H1 (cell line): ENCODE results near the gene BTC.

ENCODE experiments used
- CBX8 ChIP-seq: fragments of 300-800, 300-1000 bp; sonication (generic); IDR thresholded peaks from 2 replicates; pipeline ENCODE4 v1.7.1; 2016; ENCODE audit warnings: low read depth, low read length, borderline replicate concordance
- CHD2 ChIP-seq: IDR thresholded peaks from 2 replicates; pipeline ENCODE4 v1.6.1; 2012; ENCODE audit warnings: low read length, improper control_type of control experiment
- EGR1 ChIP-seq: IDR thresholded peaks from 2 replicates; pipeline ENCODE4 v1.6.1; 2011; ENCODE audit warnings: low read depth, low read length, borderline replicate concordance
- EZH2 ChIP-seq: fragments of 200-600 bp; sonication (generic); IDR thresholded peaks from 2 replicates; pipeline ENCODE4 v1.7.1; 2012; ENCODE audit warnings: low read depth, mild to moderate bottlenecking, moderate library complexity, low read length, inconsistent platforms; ENCODE audit not compliant: severe bottlenecking
- JUND ChIP-seq: IDR thresholded peaks from 2 replicates; pipeline ENCODE4 v1.6.1; 2011; ENCODE audit warnings: mild to moderate bottlenecking, improper control_type of control experiment, low read length
- MAX ChIP-seq: IDR thresholded peaks from 2 replicates; pipeline ENCODE4 v1.6.1; 2012; ENCODE audit warnings: inconsistent platforms
- NRF1 ChIP-seq: IDR thresholded peaks from 2 replicates; pipeline ENCODE4 v1.6.1; 2011; ENCODE audit warnings: mild to moderate bottlenecking, low read depth, low read length, improper control_type of control experiment
- PHF8 ChIP-seq: fragments of 200-600 bp; sonication (generic); conservative IDR thresholded peaks from 2 replicates; pipeline ENCODE4 v1.7.1; 2012; ENCODE audit warnings: low read depth, mild to moderate bottlenecking, inconsistent platforms, low read length, moderate library complexity
- POLR2A ChIP-seq, 2 experiments: IDR thresholded peaks; 1 replicate in 1 of 2; 2 replicates in 1 of 2; pipeline ENCODE4 v1.6.1; 2011; ENCODE audit warnings: low read depth in 2 of 2, low read length in 2 of 2, mild to moderate bottlenecking in 2 of 2; ENCODE audit errors: control extremely low read depth in 1 of 2
- TAF1 ChIP-seq: IDR thresholded peaks from 2 replicates; pipeline ENCODE4 v1.6.1; 2011; ENCODE audit warnings: mild to moderate bottlenecking, low read depth, low read length
- TCF12 ChIP-seq: IDR thresholded peaks from 2 replicates; pipeline ENCODE4 v1.6.1; 2011; ENCODE audit warnings: low read depth, mild to moderate bottlenecking, low read length
- TF ChIP-seq, protein P1 (sequence below), 3 experiments: IDR thresholded peaks; 1 replicate in 2 of 3; 2 replicates in 1 of 3; pipeline versions ENCODE4 v1.5.1 to v1.6.1; 2011; ENCODE audit warnings: low read length in 3 of 3, mild to moderate bottlenecking in 3 of 3, inconsistent platforms in 2 of 3, low read depth in 1 of 3, moderate library complexity in 1 of 3; ENCODE audit not compliant: insufficient read depth in 1 of 3; ENCODE audit errors: control extremely low read depth in 1 of 3

GRCh38 chr4:74840936-74841509, 46.7 kb upstream of the BTC start:
- TF ChIP-seq, protein P1, sequence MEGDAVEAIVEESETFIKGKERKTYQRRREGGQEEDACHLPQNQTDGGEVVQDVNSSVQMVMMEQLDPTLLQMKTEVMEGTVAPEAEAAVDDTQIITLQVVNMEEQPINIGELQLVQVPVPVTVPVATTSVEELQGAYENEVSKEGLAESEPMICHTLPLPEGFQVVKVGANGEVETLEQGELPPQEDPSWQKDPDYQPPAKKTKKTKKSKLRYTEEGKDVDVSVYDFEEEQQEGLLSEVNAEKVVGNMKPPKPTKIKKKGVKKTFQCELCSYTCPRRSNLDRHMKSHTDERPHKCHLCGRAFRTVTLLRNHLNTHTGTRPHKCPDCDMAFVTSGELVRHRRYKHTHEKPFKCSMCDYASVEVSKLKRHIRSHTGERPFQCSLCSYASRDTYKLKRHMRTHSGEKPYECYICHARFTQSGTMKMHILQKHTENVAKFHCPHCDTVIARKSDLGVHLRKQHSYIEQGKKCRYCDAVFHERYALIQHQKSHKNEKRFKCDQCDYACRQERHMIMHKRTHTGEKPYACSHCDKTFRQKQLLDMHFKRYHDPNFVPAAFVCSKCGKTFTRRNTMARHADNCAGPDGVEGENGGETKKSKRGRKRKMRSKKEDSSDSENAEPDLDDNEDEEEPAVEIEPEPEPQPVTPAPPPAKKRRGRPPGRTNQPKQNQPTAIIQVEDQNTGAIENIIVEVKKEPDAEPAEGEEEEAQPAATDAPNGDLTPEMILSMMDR (IDR thresholded peaks at IDR 0.05; ENCODE audit: control extremely low read depth in 1 of 3, insufficient read depth in 1 of 3, low read depth in 1 of 3, low read length in 3 of 3), result no peak
- TF ChIP-seq EZH2 (no peak), TAF1 (no peak), POLR2A (IDR thresholded peaks at IDR 0.05; ENCODE audit: control extremely low read depth in 1 of 2, low read depth in 2 of 2, low read length in 2 of 2) (no peak), MAX (no peak), CHD2 (no peak), NRF1 (no peak), CBX8 (no peak), PHF8 (no peak), EGR1 (no peak), JUND (no peak), TCF12 (no peak)
